Measurements from ENCODE around the gene SEC31B.

- TF ChIP-seq CTCF (IDR thresholded peaks at IDR 0.05), result no peak
- TF ChIP-seq POLR2A (IDR thresholded peaks at IDR 0.05; ENCODE audit: low read depth), result no peak
- TF ChIP-seq POLR2AphosphoS5 (IDR thresholded peaks at IDR 0.05), result no peak
- TF ChIP-seq EP300 (IDR thresholded peaks at IDR 0.05), result no peak
Observed at GRCh38 chr10:100509241-100509840, 10.3 kb downstream of the SEC31B start.
